ENCODE measurements around the gene ANKAR. TPM values are rescaled to one million over a fixed set of nuclear protein-coding genes. Genes with fewer than 3 reads are reported as not detected.

ANKAR gene
- total and polyA plus RNA-seq, 12 donors, result 0.64 to 9.3 (median 5.6) TPM

GRCh38 chr2:189641002-189641401, 33.5 kb upstream of the ANKAR start:
- Histone ChIP-seq H3K4me3 (no peak overlapping the region), H3K9me3 (no peaks in the 10 kb centered on the region), H3K36me3 (no peaks in the 10 kb centered on the region), H3K4me1 (no peaks in the 10 kb centered on the region), H3K27me3 (no peaks in the 10 kb centered on the region), H3K27ac (no peak overlapping the region)
- DNase-seq (no peak), ATAC-seq (no peak)
- no peak for TF ChIP-seq CTCF (IDR thresholded peaks at IDR 0.05)
- 73% methylated on average over 1 of the region's 1 CpG for WGBS, 2 donors
- intact Hi-C loops (cut with DNase I), result no loop called here

- H3K27me3 ChIP-seq, result no peaks in the 10 kb centered on the region
- 80 to 93% methylated on average over 2 of the region's 2 CpGs for WGBS, 2 donors
- ATAC-seq (no peak), DNase-seq (no peak)
- H3K4me3 ChIP-seq, result no peak overlapping the region
- no peaks in the 10 kb centered on the region for H3K36me3 ChIP-seq
- intact Hi-C loops (cut with DNase I), result no loop called here
- H3K9me3 ChIP-seq, result no peaks in the 10 kb centered on the region
- H3K27ac ChIP-seq, result no peak overlapping the region
- no peaks in the 10 kb centered on the region for H3K4me1 ChIP-seq
- TF ChIP-seq CTCF (IDR thresholded peaks at IDR 0.05), result no peak
These were observed 32.9 kb upstream of the ANKAR start for GRCh38 chr2:189641590-189641989.

- Histone ChIP-seq H3K9me3 (no peaks in the 10 kb centered on the region), H3K27me3 (no peaks in the 10 kb centered on the region), H3K36me3 (no peaks in the 10 kb centered on the region), H3K4me3 (no peak overlapping the region), H3K4me1 (no peaks in the 10 kb centered on the region), H3K27ac (no peak overlapping the region)
- intact Hi-C loops (cut with DNase I), result no loop called here
- TF ChIP-seq CTCF (IDR thresholded peaks at IDR 0.05), result no peak
- DNase-seq (no peak), ATAC-seq (no peak)
These were observed 27.9 kb upstream of the ANKAR start for GRCh38 chr2:189646521-189646920.

GRCh38 chr2:189648846-189649509, 25.5 kb upstream of the ANKAR start:
- intact Hi-C loops (cut with DNase I), result no loop called here
- 79% methylated on average over 1 of the region's 1 CpG for WGBS, 2 donors

More at GRCh38 chr2:189648846-189649509, 25.5 kb upstream of the ANKAR start:
- H3K9me3 ChIP-seq, result no peaks in the 10 kb centered on the region
- no peak for ATAC-seq
- no peaks in the 10 kb centered on the region for H3K4me1 ChIP-seq
- no peaks in the 10 kb centered on the region for H3K27me3 ChIP-seq
- no peak overlapping the region for H3K4me3 ChIP-seq
- H3K36me3 ChIP-seq, result no peaks in the 10 kb centered on the region
- no peak overlapping the region for H3K27ac ChIP-seq
- DNase-seq, result no peak
- no peak for TF ChIP-seq CTCF (IDR thresholded peaks at IDR 0.05)
